ENCODE measurements around the gene ANKLE1. TPM values are rescaled to one million over a fixed set of nuclear protein-coding genes. Genes with fewer than 3 reads are reported as not detected.

The ANKLE1 gene
- total and polyA plus RNA-seq, 10 donors: 1.9 to 5.0 (median 2.9) TPM

DNA sequence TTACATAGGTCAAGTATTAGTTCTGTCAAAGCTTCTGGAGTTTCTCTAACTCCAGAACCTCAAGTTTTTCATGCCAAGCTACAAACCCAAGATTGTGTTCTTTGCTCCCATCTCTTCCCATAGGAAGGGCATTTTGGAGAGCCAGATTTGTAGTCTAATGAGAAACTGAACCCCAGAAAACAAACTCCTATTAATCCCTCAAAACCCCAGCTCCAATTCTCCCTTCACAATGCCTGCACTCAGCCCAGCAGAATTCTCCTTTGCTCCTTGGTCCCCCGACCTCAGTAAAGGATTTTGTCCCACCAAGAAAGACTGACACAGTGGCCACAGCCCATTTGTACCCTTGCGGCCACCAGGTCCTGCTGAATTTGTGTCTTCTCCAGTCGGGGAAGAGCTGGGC is 25.6 kb upstream of the ANKLE1 start:
- intact Hi-C loops (cut with DNase I; ENCODE audit: low total_unique reads): no loop called here
- TF ChIP-seq POLR2AphosphoS5 (IDR thresholded peaks at IDR 0.05) (no peak), CTCF (IDR thresholded peaks at IDR 0.05 in 8 of 11, conservative IDR thresholded peaks at IDR 0.05 in 3 of 11) (no peak), POLR2A (IDR thresholded peaks at IDR 0.05) (no peak)
- Histone ChIP-seq H3K36me3 (peaks cover 0 to 12% (median 0%) of the 10 kb centered on the region in 6 donors), H3K4me3 (no peak overlapping the region), H3K27me3 (replicated peaks in 1 of 7) (no peaks in the 10 kb centered on the region), H3K9me3 (peaks cover 0 to 13% (median 4%) of the 10 kb centered on the region in 8 donors), H3K4me1 (peaks cover 0 to 7% (median 6%) of the 10 kb centered on the region in 6 donors), H3K27ac (no peak overlapping the region)
- no peak for DNase-seq
- 77 to 90% (median 82%) methylated on average over 3 of the region's 3 CpGs for WGBS, 5 donors

GRCh38 chr19:17259118-17259780 is 22.5 kb upstream of the ANKLE1 start:
- no peak for DNase-seq
- WGBS, 5 donors: 89 to 96% (median 92%) methylated on average over 8 to 9 of the region's 9 CpGs
- H3K27me3 ChIP-seq (replicated peaks in 1 of 7): no peaks in the 10 kb centered on the region
- H3K4me3 ChIP-seq: no peak overlapping the region
- peak in 1 of 11 experiments; percentile 17 for TF ChIP-seq CTCF (IDR thresholded peaks at IDR 0.05 in 8 of 11, conservative IDR thresholded peaks at IDR 0.05 in 3 of 11)
- TF ChIP-seq POLR2AphosphoS5 (IDR thresholded peaks at IDR 0.05): no peak
- intact Hi-C loops (cut with DNase I; ENCODE audit: low total_unique reads): no loop called here
- peaks cover 0 to 13% (median 4%) of the 10 kb centered on the region in 8 donors for H3K9me3 ChIP-seq
- peaks cover 0 to 21% (median 9%) of the 10 kb centered on the region in 6 donors for H3K4me1 ChIP-seq
- H3K36me3 ChIP-seq: peaks cover 0 to 10% (median 0%) of the 10 kb centered on the region in 6 donors
- no peak overlapping the region for H3K27ac ChIP-seq

DNA sequence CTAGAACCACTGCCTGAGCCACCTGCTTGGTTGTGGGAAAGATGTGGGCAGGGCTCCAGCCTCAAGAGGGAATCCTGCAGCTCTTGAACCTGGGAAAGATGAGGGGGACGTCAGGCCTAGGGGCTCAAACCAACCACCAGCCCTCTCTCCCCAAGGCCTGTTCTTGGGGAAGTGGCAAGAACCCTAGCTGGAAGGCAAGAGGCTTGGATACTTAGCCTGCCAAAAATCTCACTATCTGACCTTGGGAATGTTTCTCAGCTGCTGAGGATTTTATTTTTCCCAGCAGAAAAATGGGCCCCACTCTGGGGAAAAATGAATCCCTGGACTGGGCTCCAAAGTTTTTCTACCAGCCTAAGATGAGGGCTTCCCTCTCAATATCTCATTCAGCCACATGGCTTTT is 21.8 kb upstream of the ANKLE1 start:
- no peak for TF ChIP-seq POLR2A (IDR thresholded peaks at IDR 0.05)
- TF ChIP-seq POLR2AphosphoS5 (IDR thresholded peaks at IDR 0.05): no peak
- peak in 1 of 11 experiments; percentile 7 for TF ChIP-seq CTCF (IDR thresholded peaks at IDR 0.05 in 8 of 11, conservative IDR thresholded peaks at IDR 0.05 in 3 of 11)
- WGBS, 5 donors: 55 to 83% (median 63%) methylated on average over 1 of the region's 1 CpG
- peaks cover 0 to 13% (median 4%) of the 10 kb centered on the region in 8 donors for H3K9me3 ChIP-seq

DNA sequence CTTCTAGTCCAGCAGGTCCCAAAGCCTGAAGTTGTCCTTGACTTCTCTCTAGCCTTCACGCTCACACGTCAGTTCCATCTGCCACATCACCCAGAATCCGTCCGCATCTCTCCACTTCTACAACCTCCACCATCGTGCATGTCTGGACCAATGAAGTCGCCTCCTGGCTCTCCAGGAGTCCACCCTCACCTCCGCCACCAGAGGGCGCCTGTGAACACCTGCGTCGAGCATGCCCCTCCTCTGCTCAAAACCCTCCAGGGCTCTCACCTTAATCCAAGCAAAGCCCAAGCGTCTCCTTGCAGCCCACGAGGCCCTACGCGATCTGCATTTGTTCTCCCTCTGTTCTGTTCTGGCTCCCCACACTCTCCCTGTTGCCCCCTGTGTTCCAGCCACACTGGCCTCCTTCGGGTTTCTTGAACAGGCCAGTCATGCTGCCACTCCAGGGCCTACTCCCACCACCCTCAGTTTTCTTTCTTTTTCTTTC is 20.8 kb upstream of the ANKLE1 start:
- 22 to 36% (median 27%) methylated on average over 15 of the region's 15 CpGs for whole genome bisulfite sequencing, 5 donors
- peak; percentile 23 to 65 (median 48) for TF ChIP-seq POLR2AphosphoS5 (IDR thresholded peaks at IDR 0.05)
- TF ChIP-seq POLR2A (IDR thresholded peaks at IDR 0.05): no peak
- peak; percentile 91 to 98 (median 95) for TF ChIP-seq CTCF (IDR thresholded peaks at IDR 0.05 in 8 of 11, conservative IDR thresholded peaks at IDR 0.05 in 3 of 11)

More for the DNA sequence above, 21.8 kb upstream of the ANKLE1 start:
- intact Hi-C loops (cut with DNase I; ENCODE audit: low total_unique reads): no loop called here
- no peak for DNase-seq
- H3K27ac ChIP-seq: no peak overlapping the region
- no peaks in the 10 kb centered on the region for H3K27me3 ChIP-seq (replicated peaks in 1 of 7)
- H3K4me1 ChIP-seq: peaks cover 3 to 27% (median 14%) of the 10 kb centered on the region in 6 donors
- peaks cover 0 to 10% (median 0%) of the 10 kb centered on the region in 6 donors for H3K36me3 ChIP-seq
- no peak overlapping the region for H3K4me3 ChIP-seq

More for the DNA sequence above, 20.8 kb upstream of the ANKLE1 start:
- Histone ChIP-seq H3K4me3 (no peak overlapping the region), H3K27me3 (replicated peaks in 1 of 7) (no peaks in the 10 kb centered on the region), H3K9me3 (peaks cover 0 to 13% (median 4%) of the 10 kb centered on the region in 8 donors), H3K36me3 (peaks cover 0 to 10% (median 0%) of the 10 kb centered on the region in 6 donors), H3K27ac (no peak overlapping the region), H3K4me1 (peaks cover 5 to 31% (median 18%) of the 10 kb centered on the region in 6 donors)
- intact Hi-C loops (cut with DNase I; ENCODE audit: low total_unique reads): no loop called here
- DNase-seq: peak; percentile 97

Data from spleen (tissue), 11 donors.